ENCODE results near the gene MDGA2.
"Not testable (repeated sequence)": the region's sequence is repeated elsewhere in the genome, so short reads cannot be mapped to it uniquely, and the experiment has no call there.

The MDGA2 gene

GRCh38 chr14:47322751-47323150 lies 352.7 kb downstream of the MDGA2 start:
- no peak for DNase-seq

GRCh38 chr14:47302121-47302520 lies 373.3 kb downstream of the MDGA2 start:
- DNase-seq: no peak

- DNase-seq: no peak
These were observed 374.6 kb downstream of the MDGA2 start for GRCh38 chr14:47300796-47301195.

GRCh38 chr14:47297374-47297773 lies 378.0 kb downstream of the MDGA2 start:
- DNase-seq: no peak

- no peak for DNase-seq
These were observed 391.1 kb downstream of the MDGA2 start for GRCh38 chr14:47284283-47284682.

- DNase-seq: not testable (repeated sequence)
These were observed 393.6 kb downstream of the MDGA2 start for GRCh38 chr14:47281761-47282160.

GRCh38 chr14:47278233-47278842 lies 397.1 kb downstream of the MDGA2 start:
- DNase-seq: peak; percentile 22

- no peak for DNase-seq
These were observed 397.7 kb downstream of the MDGA2 start for GRCh38 chr14:47277703-47278102.

- no peak for DNase-seq
These were observed 398.5 kb downstream of the MDGA2 start for GRCh38 chr14:47276931-47277330.

- no peak for DNase-seq
These were observed 401.5 kb downstream of the MDGA2 start for GRCh38 chr14:47273939-47274338.

- DNase-seq: no peak
These were observed 404.7 kb downstream of the MDGA2 start for GRCh38 chr14:47270715-47271114.

- no peak for DNase-seq
These were observed 405.5 kb downstream of the MDGA2 start for GRCh38 chr14:47269756-47270492.

- no peak for DNase-seq
These were observed 410.6 kb downstream of the MDGA2 start for GRCh38 chr14:47264842-47265241.

- DNase-seq: no peak
These were observed 412.6 kb downstream of the MDGA2 start for GRCh38 chr14:47262801-47263200.

- DNase-seq: no peak
These were observed 414.1 kb downstream of the MDGA2 start for GRCh38 chr14:47261350-47261749.

- DNase-seq: no peak
These were observed 415.6 kb downstream of the MDGA2 start for GRCh38 chr14:47259796-47260195.

- no peak for DNase-seq
These were observed 418.4 kb downstream of the MDGA2 start for GRCh38 chr14:47257013-47257412.

GRCh38 chr14:47252802-47253201 lies 422.6 kb downstream of the MDGA2 start:
- DNase-seq: no peak

GRCh38 chr14:47246367-47246766 lies 429.0 kb downstream of the MDGA2 start:
- no peak for DNase-seq

GRCh38 chr14:47242579-47242978 lies 432.8 kb downstream of the MDGA2 start:
- not testable (repeated sequence) for DNase-seq

GRCh38 chr14:47240748-47241437 lies 434.5 kb downstream of the MDGA2 start:
- DNase-seq: no peak

GRCh38 chr14:47235619-47236018 lies 439.8 kb downstream of the MDGA2 start:
- DNase-seq: no peak

GRCh38 chr14:47226877-47227520 lies 448.4 kb downstream of the MDGA2 start:
- no peak for DNase-seq

- no peak for DNase-seq
These were observed 451.7 kb downstream of the MDGA2 start for GRCh38 chr14:47223656-47224055.

All from activated gamma-delta T cell treated with Interleukin-2 at 50 U/mL for 16 hours (primary cell).